Adrenal gland (tissue), 12 donors: Measurements from ENCODE around the gene IGFALS. TPM values are rescaled to one million over a fixed set of nuclear protein-coding genes. Genes with fewer than 3 reads are reported as not detected.

Experiments
- DNase-seq, 7 donors: peaks; one replicate each; pipeline ENCODE4 v3.0.0-alpha.2; 2019 to 2020
- H3K27ac ChIP-seq, 5 donors: fragments of 200-600 bp; sonication (generic) in 4 of 5; 1 replicate in 3 of 5; 2 replicates in 2 of 5; pipeline versions ENCODE4 v1.5.1 to v1.8.0; 2016 to 2020; ENCODE audit warnings: mild to moderate bottlenecking in 1 of 5
- H3K27me3 ChIP-seq: fragments of 200-600 bp; 2 replicates; pipeline ENCODE4 v1.8.0; 2021
- H3K36me3 ChIP-seq, 2 donors: fragments of 200-600 bp; replicated peaks in 1 of 2; 1 replicate in 1 of 2; 2 replicates in 1 of 2; pipeline versions ENCODE4 v1.5.1 to v1.8.0; 2018 to 2022
- H3K4me1 ChIP-seq, 2 donors: fragments of 200-600 bp; replicated peaks in 1 of 2; 1 replicate in 1 of 2; 2 replicates in 1 of 2; pipeline versions ENCODE4 v1.5.1 to v1.8.0; 2018 to 2021
- H3K4me3 ChIP-seq, 4 donors: fragments of 200-600 bp; sonication (generic) in 3 of 4; one replicate each; pipeline ENCODE4 v1.5.1; 2016 to 2018
- H3K9me3 ChIP-seq, 3 donors: fragments of 200-600 bp; sonication (generic) in 1 of 3; replicated peaks in 1 of 3; 1 replicate in 2 of 3; 2 replicates in 1 of 3; pipeline versions ENCODE4 v1.5.1 to v1.8.0; 2016 to 2021
- POLR2A ChIP-seq, 2 donors: fragments of 450-650 bp; IDR thresholded peaks; one replicate each; pipeline ENCODE4 v1.6.1; 2017; ENCODE audit warnings: antibody characterized with exemption in 2 of 2, mild to moderate bottlenecking in 2 of 2, moderate library complexity in 1 of 2
- WGBS, 4 donors: extraction: QIAGEN DNeasy Blood & Tissue Kit in 2 of 4; methylation state at CpG; one replicate each; pipeline versions ENCODE4 v1.1.5 to v1.1.7; 2013 to 2017; 5-methylcytosine and 5-hydroxymethylcytosine counted together
- intact Hi-C, 2 donors: fragments of 100-400 bp; cut with DNase I; formaldehyde crosslinking; loops; one replicate each; pipeline versions ENCODE4 v1.14.1 to v1.15.0; 2022 to 2023
- polyA plus RNA-seq, 3 donors: library from polyadenylated mRNA; stranded (reverse); fragments of 200-250 nt in 2 of 3; fragments of 350-450 nt in 1 of 3; fragmentation: Illumina TruSeq in 1 of 3; extraction: RNeasy Lipid Tissue Mini Kit (QIAGEN cat#74804) in 1 of 3; gene quantifications; one replicate each; pipeline ENCODE4 v1.2.3, GENCODE V29; 2013 to 2014
- total RNA-seq, 9 donors: library from RNA; depleted of rRNA in 4 of 9; stranded (reverse); fragments of >200 nt in 4 of 9; fragments of 120-200 nt in 1 of 9; fragmentation: NEBNext Ultra II Directional in 1 of 9; extraction: Animal tissue kit (Norgen Biotek cat#: 25700) in 1 of 9; gene quantifications; one replicate each; pipeline versions ENCODE4 v1.1.0 to v1.2.4, GENCODE V29; 2013 to 2023
- TF ChIP-seq, protein P1 (sequence below), 6 experiments: fragments of 450-650 bp in 4 of 6; fragments of 200-600 bp in 2 of 6; sonication (generic) in 1 of 6; IDR thresholded peaks; 1 replicate in 5 of 6; 2 replicates in 1 of 6; pipeline versions ENCODE4 v1.5.1 to v1.8.0; 2016 to 2021; ENCODE audit warnings: antibody characterized with exemption in 6 of 6, mild to moderate bottlenecking in 2 of 6, moderate library complexity in 1 of 6
- donor health status: healthy with polysubstance abuse.
- donor health status: Bipolar disorder and iron deficiency.
- donor health status: DM: yes; HTN: yes; CAD: no.
- donor health status: DM: no; HTN: no; CAD: no.
- donor health status: DM: no; HTN: no; CAD: no.
- donor health status: DM: yes; HTN: yes; CAD: no.

IGFALS gene
- total and polyA plus RNA-seq, 12 donors, result 0.11 to 3.9 (median 0.31) TPM; not detected in 2

DNA sequence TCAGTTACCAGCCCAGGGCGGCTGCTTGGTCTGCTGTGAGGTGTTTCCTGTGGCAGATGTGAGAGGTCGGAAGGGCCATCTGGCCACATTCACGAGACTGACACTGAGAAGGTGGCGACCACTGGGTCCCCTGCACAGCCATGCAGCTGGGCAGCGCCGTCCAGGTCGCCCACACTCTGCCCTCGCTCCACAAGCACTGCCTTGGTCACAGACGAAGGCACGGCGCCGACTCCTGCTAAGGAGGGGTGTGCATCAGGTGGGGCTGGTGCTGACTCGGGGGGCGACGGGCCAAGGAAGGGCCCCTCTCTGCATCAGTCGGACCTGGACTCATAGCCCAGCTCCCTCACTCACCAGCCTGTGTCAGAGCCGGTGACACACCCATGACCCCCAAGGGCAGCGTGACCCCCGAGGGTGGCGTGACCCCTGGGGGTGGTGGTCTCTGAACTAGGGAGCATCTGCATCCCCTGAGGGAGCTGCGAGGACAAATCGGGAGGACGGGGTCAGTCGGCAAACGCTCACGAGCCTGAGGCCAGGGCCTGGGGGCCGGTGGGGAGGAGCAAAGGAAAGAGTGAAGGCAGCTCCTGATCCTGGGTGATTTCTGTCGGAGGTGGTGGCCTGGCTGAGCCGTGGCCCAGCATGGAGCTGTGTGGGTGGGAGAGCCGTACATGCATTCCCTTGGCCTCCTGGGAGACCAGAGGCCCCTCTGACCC lies 52.6 kb downstream of the IGFALS start:
- WGBS, 4 donors, result 89 to 92% (median 90%) methylated on average over 13 to 30 of the region's 30 CpGs
- DNase-seq, result no peak
- no peaks in the 10 kb centered on the region for H3K4me1 ChIP-seq
- H3K36me3 ChIP-seq, result peaks cover 0 to 34% of the 10 kb centered on the region in 2 donors
- intact Hi-C loops, result loop anchor here in 1 of 2 donors (10.0 kb wide), 1 partner anchor 66 kb away; the partner anchor contains the start of gene JPT2
- H3K27ac ChIP-seq, result no peak overlapping the region
- H3K9me3 ChIP-seq, result no peaks in the 10 kb centered on the region
- no peaks in the 10 kb centered on the region for H3K27me3 ChIP-seq
- TF ChIP-seq, protein P1, sequence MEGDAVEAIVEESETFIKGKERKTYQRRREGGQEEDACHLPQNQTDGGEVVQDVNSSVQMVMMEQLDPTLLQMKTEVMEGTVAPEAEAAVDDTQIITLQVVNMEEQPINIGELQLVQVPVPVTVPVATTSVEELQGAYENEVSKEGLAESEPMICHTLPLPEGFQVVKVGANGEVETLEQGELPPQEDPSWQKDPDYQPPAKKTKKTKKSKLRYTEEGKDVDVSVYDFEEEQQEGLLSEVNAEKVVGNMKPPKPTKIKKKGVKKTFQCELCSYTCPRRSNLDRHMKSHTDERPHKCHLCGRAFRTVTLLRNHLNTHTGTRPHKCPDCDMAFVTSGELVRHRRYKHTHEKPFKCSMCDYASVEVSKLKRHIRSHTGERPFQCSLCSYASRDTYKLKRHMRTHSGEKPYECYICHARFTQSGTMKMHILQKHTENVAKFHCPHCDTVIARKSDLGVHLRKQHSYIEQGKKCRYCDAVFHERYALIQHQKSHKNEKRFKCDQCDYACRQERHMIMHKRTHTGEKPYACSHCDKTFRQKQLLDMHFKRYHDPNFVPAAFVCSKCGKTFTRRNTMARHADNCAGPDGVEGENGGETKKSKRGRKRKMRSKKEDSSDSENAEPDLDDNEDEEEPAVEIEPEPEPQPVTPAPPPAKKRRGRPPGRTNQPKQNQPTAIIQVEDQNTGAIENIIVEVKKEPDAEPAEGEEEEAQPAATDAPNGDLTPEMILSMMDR (IDR thresholded peaks at IDR 0.05), result no peak
- no peak for TF ChIP-seq POLR2A (IDR thresholded peaks at IDR 0.05)
- H3K4me3 ChIP-seq, result no peak overlapping the region

Other genes with a start within 250 kb of the IGFALS start
- 10 to 100 TPM; 12.0 to 46.4 (median 27.3) TPM for gene IFT140, start 181.6 kb downstream of the IGFALS start, total RNA-seq
- 10 to 100 TPM in 2 of 3 donors, 1 to 10 TPM in 1; 6.6 to 62.7 (median 31.3) TPM for gene IFT140, start 181.6 kb downstream of the IGFALS start, polyA plus RNA-seq
- 10 to 100 TPM in 5 of 9 donors, 1 to 10 TPM in 4; 5.3 to 17.1 (median 10.1) TPM for gene CRAMP1, start 181.3 kb downstream of the IGFALS start, total RNA-seq
- 10 to 100 TPM in 1 of 3 donors, 1 to 10 TPM in 2; 4.3 to 19.0 (median 7.9) TPM for gene CRAMP1, start 181.3 kb downstream of the IGFALS start, polyA plus RNA-seq
- 10 to 100 TPM; 11.9 to 50.5 (median 34.9) TPM for gene JPT2, start 115.4 kb downstream of the IGFALS start, total RNA-seq
- 10 to 100 TPM; 12.1 to 49.4 (median 12.7) TPM for gene JPT2, start 115.4 kb downstream of the IGFALS start, polyA plus RNA-seq
- gene MAPK8IP3, start 87.5 kb downstream of the IGFALS start, total RNA-seq, result 10 to 100 TPM; 30.1 to 97.1 (median 50.5) TPM
- 100 to 1,000 TPM in 2 of 3 donors, 10 to 100 TPM in 1; 12.1 to 430 (median 147) TPM for gene MAPK8IP3, start 87.5 kb downstream of the IGFALS start, polyA plus RNA-seq
- 100 to 1,000 TPM in 8 of 9 donors, 10 to 100 TPM in 1; 82.5 to 319 (median 168) TPM for gene NME3, start 22.2 kb downstream of the IGFALS start, total RNA-seq
- gene NME3, start 22.2 kb downstream of the IGFALS start, polyA plus RNA-seq, result 1,000 to 10,000 TPM in 1 of 3 donors, 100 to 1,000 TPM in 1, under 1 TPM in 1; 0.95 to 1,073 (median 860) TPM
- gene EME2, start 20.9 kb downstream of the IGFALS start, total RNA-seq, result 10 to 100 TPM in 5 of 9 donors, 1 to 10 TPM in 4; 5.7 to 30.6 (median 16.1) TPM
- 10 to 100 TPM in 2 of 3 donors, 1 to 10 TPM in 1; 1.8 to 90.7 (median 38.0) TPM for gene EME2, start 20.9 kb downstream of the IGFALS start, polyA plus RNA-seq
- gene MRPS34, start 20.6 kb downstream of the IGFALS start, total RNA-seq, result 100 to 1,000 TPM; 130 to 226 (median 143) TPM
- 100 to 1,000 TPM in 1 of 3 donors, 10 to 100 TPM in 2; 84.3 to 113 (median 95.6) TPM for gene MRPS34, start 20.6 kb downstream of the IGFALS start, polyA plus RNA-seq
- 100 to 1,000 TPM in 5 of 9 donors, 10 to 100 TPM in 4; 44.0 to 158 (median 105) TPM for gene SPSB3, start 11.1 kb downstream of the IGFALS start, total RNA-seq
- 100 to 1,000 TPM in 2 of 3 donors, 1 to 10 TPM in 1; 8.3 to 297 (median 238) TPM for gene SPSB3, start 11.1 kb downstream of the IGFALS start, polyA plus RNA-seq
- gene NUBP2, start 10.7 kb downstream of the IGFALS start, total RNA-seq, result 100 to 1,000 TPM in 4 of 9 donors, 10 to 100 TPM in 5; 51.3 to 252 (median 78.9) TPM
- gene NUBP2, start 10.7 kb downstream of the IGFALS start, polyA plus RNA-seq, result 10 to 100 TPM in 2 of 3 donors, 1 to 10 TPM in 1; 3.0 to 84.8 (median 78.6) TPM
- gene HAGH, start 33.1 kb upstream of the IGFALS start, total RNA-seq, result 100 to 1,000 TPM in 8 of 9 donors, 10 to 100 TPM in 1; 77.1 to 318 (median 182) TPM
- 100 to 1,000 TPM in 2 of 3 donors, 10 to 100 TPM in 1; 75.3 to 213 (median 138) TPM for gene HAGH, start 33.1 kb upstream of the IGFALS start, polyA plus RNA-seq
- 100 to 1,000 TPM in 1 of 9 donors, 10 to 100 TPM in 8; 38.7 to 140 (median 51.9) TPM for gene FAHD1, start 33.5 kb upstream of the IGFALS start, total RNA-seq
- gene FAHD1, start 33.5 kb upstream of the IGFALS start, polyA plus RNA-seq, result 10 to 100 TPM; 15.2 to 60.4 (median 19.9) TPM
- gene MEIOB, start 78.5 kb upstream of the IGFALS start, total RNA-seq, result under 1 TPM in 1 of 9 donors, not detected in 8; 0.23 TPM
- not detected for gene MEIOB, start 78.5 kb upstream of the IGFALS start, polyA plus RNA-seq
- gene HS3ST6, start 124.7 kb upstream of the IGFALS start, total RNA-seq, result under 1 TPM in 1 of 9 donors, not detected in 8; 0.11 TPM
- under 1 TPM in 1 of 3 donors, not detected in 2; 0.07 TPM for gene HS3ST6, start 124.7 kb upstream of the IGFALS start, polyA plus RNA-seq
- 10 to 100 TPM in 7 of 9 donors, 1 to 10 TPM in 2; 9.2 to 21.5 (median 14.8) TPM for gene MSRB1, start 149.5 kb upstream of the IGFALS start, total RNA-seq
- 10 to 100 TPM in 2 of 3 donors, 1 to 10 TPM in 1; 8.1 to 38.9 (median 21.5) TPM for gene MSRB1, start 149.5 kb upstream of the IGFALS start, polyA plus RNA-seq
- gene RPL3L, start 161.0 kb upstream of the IGFALS start, total RNA-seq, result under 1 TPM in 2 of 9 donors, not detected in 7; 0.06 to 0.20 TPM
- gene RPL3L, start 161.0 kb upstream of the IGFALS start, polyA plus RNA-seq, result under 1 TPM in 1 of 3 donors, not detected in 2; 0.07 TPM
- gene NDUFB10, start 165.8 kb upstream of the IGFALS start, total RNA-seq, result 100 to 1,000 TPM; 134 to 298 (median 155) TPM
- gene NDUFB10, start 165.8 kb upstream of the IGFALS start, polyA plus RNA-seq, result 100 to 1,000 TPM; 109 to 268 (median 213) TPM
- 1,000 to 10,000 TPM; 1,192 to 2,338 (median 1,647) TPM for gene RPS2, start 171.1 kb upstream of the IGFALS start, total RNA-seq
- 1,000 to 10,000 TPM; 1,045 to 4,016 (median 2,050) TPM for gene RPS2, start 171.1 kb upstream of the IGFALS start, polyA plus RNA-seq
- gene RNF151, start 173.2 kb upstream of the IGFALS start, total RNA-seq, result under 1 TPM in 1 of 9 donors, not detected in 8; 0.47 TPM
- under 1 TPM in 2 of 3 donors, not detected in 1; 0.20 to 0.64 TPM for gene RNF151, start 173.2 kb upstream of the IGFALS start, polyA plus RNA-seq
- gene TBL3, start 178.3 kb upstream of the IGFALS start, total RNA-seq, result 100 to 1,000 TPM in 1 of 9 donors, 10 to 100 TPM in 8; 22.3 to 137 (median 34.8) TPM
- gene TBL3, start 178.3 kb upstream of the IGFALS start, polyA plus RNA-seq, result 100 to 1,000 TPM in 2 of 3 donors, 10 to 100 TPM in 1; 10.8 to 106 (median 105) TPM
- under 1 TPM in 3 of 9 donors, not detected in 6; 0.28 to 0.53 (median 0.47) TPM for gene NOXO1, start 187.8 kb upstream of the IGFALS start, total RNA-seq
- gene NOXO1, start 187.8 kb upstream of the IGFALS start, polyA plus RNA-seq, result 1 to 10 TPM in 2 of 3 donors, not detected in 1; 1.3 to 3.3 TPM
- 10 to 100 TPM; 16.4 to 37.6 (median 26.9) TPM for gene GFER, start 190.5 kb upstream of the IGFALS start, total RNA-seq
- gene GFER, start 190.5 kb upstream of the IGFALS start, polyA plus RNA-seq, result 10 to 100 TPM; 17.4 to 60.8 (median 54.4) TPM
- 10 to 100 TPM in 1 of 9 donors, 1 to 10 TPM in 3, under 1 TPM in 3, not detected in 2; 0.54 to 10.9 (median 1.1) TPM for gene SYNGR3, start 196.3 kb upstream of the IGFALS start, total RNA-seq
- 1 to 10 TPM; 3.2 to 5.2 (median 4.4) TPM for gene SYNGR3, start 196.3 kb upstream of the IGFALS start, polyA plus RNA-seq
- gene ZNF598, start 216.1 kb upstream of the IGFALS start, total RNA-seq, result 10 to 100 TPM in 8 of 9 donors, 1 to 10 TPM in 1; 4.7 to 36.6 (median 27.5) TPM
- gene ZNF598, start 216.1 kb upstream of the IGFALS start, polyA plus RNA-seq, result 10 to 100 TPM in 2 of 3 donors, 1 to 10 TPM in 1; 8.3 to 51.5 (median 37.9) TPM
- 1 to 10 TPM in 3 of 9 donors, under 1 TPM in 1, not detected in 5; 0.50 to 3.9 (median 1.4) TPM for gene NPW, start 226.1 kb upstream of the IGFALS start, total RNA-seq
- 1 to 10 TPM in 1 of 3 donors, under 1 TPM in 1, not detected in 1; 0.88 to 1.3 TPM for gene NPW, start 226.1 kb upstream of the IGFALS start, polyA plus RNA-seq
- 100 to 1,000 TPM in 2 of 9 donors, 10 to 100 TPM in 7; 12.9 to 155 (median 66.8) TPM for gene NHERF2, start 233.2 kb upstream of the IGFALS start, total RNA-seq
- 100 to 1,000 TPM in 2 of 3 donors, 10 to 100 TPM in 1; 12.5 to 263 (median 147) TPM for gene NHERF2, start 233.2 kb upstream of the IGFALS start, polyA plus RNA-seq